GM18502 (cell line): ENCODE measurements around the gene ACTL8.

Experiments used
- ATAC-seq: cut with Tn5 transposase; IDR thresholded peaks from one replicate; pipeline ENCODE4 v1.9.1; 2021; ENCODE audit warnings: mild to moderate bottlenecking; ENCODE audit not compliant: unreplicated experiment, poor library complexity

The ACTL8 gene

GRCh38 chr1:17867470-17867869 lies 112.3 kb downstream of the ACTL8 start:
- ATAC-seq: no peak

- no peak for ATAC-seq
Observed at GRCh38 chr1:17869815-17870214, 114.7 kb downstream of the ACTL8 start.

- ATAC-seq: no peak
Observed at GRCh38 chr1:17870679-17871078, 115.5 kb downstream of the ACTL8 start.

DNA sequence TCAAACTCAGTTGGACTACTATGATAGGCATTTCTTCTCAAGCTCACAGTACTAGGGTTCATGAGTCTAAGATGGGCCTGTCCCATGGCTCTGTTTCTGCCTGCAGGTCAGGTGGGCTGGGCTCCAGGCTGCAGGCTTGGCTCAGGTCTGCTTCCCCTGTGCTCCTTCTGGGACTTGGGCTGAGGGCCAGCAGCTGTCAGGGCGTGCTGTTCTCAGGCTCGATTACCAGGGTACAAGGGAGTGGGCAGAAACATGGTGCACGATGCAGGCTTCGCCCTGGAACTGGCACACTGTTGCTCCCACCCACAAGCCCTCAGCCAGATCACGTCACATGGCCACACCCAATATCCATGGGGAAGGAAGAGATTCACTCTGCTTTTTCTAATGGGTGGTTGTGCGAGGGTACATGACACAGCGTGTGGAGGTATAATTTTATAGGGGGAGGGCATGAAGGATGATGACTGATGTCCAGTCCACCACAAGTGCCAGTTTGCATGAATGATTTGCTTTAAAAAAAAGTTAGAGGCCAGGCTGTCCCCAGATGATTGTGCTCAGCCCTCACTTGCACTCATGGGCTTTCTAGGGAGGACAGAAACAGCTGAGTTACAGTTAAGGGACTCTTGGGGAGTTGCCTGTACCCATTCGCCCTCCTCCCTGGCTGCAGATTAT lies 118.0 kb downstream of the ACTL8 start:
- no peak for ATAC-seq

DNA sequence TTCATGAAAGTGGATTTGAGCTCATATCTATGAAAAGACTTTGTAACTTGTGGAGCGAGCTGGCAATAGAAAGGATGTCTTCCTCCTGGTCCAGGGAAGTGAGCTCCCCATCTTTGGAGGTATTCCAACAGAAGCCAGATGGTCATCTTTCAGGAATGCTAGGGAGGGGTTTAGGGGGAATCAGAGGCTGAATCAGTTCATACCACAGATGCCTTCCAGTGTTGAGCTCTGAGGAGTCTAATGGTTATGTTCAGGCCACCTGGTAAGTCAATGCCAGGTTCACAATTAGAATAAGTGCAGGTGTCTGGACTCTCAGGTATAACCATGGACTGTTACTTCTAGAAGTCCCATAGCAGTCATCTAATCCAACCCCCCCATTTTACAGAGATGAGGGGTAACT lies 119.1 kb downstream of the ACTL8 start:
- no peak for ATAC-seq

- ATAC-seq: no peak
Observed at GRCh38 chr1:17874710-17875109, 119.6 kb downstream of the ACTL8 start.

DNA sequence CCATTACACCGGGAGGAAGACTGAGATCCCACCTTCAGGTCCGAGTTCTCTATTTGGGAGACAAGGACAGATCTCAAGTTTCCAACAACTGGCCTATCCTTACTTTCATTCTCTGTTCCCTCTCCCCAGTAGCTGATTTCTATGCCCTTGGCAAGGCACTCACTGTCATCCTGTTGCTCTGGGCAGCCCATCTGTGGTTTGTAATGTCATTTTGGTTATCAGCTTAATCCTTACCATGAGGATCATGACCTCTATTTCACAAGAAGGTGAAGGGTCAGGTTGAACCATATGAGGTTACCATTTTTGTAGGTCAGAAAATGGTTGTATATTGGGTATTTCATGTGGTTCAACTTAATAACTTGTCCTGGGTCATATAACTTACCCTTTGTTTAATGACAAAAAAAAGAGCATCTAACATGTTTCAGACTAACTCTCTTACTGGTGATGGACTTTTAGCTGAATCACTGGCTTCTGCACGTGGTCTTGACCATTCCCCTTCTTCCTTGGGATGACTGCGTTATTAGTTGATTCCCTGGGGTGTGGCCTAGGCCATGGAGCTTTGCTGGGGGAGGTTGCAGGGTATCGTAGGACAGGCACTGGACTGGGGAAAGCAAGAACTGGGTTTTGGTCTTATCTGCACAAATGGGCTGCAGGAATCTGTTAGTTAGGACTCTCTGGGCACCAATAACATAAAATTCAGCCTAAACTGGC lies 120.2 kb downstream of the ACTL8 start:
- ATAC-seq: no peak

GRCh38 chr1:17875882-17876280 lies 120.7 kb downstream of the ACTL8 start:
- no peak for ATAC-seq
